UCSD-AML1 (cell line): ENCODE measurements around the gene PIGL.
"Not testable (repeated sequence)": the region's sequence is repeated elsewhere in the genome, so short reads cannot be mapped to it uniquely, and the experiment has no call there.

Source experiments
- DNase-seq: peaks from one replicate; lab custom pipeline; 2025; ENCODE audit not compliant: unreplicated experiment; lab: John Stamatoyannopoulos, UW

PIGL gene

DNA sequence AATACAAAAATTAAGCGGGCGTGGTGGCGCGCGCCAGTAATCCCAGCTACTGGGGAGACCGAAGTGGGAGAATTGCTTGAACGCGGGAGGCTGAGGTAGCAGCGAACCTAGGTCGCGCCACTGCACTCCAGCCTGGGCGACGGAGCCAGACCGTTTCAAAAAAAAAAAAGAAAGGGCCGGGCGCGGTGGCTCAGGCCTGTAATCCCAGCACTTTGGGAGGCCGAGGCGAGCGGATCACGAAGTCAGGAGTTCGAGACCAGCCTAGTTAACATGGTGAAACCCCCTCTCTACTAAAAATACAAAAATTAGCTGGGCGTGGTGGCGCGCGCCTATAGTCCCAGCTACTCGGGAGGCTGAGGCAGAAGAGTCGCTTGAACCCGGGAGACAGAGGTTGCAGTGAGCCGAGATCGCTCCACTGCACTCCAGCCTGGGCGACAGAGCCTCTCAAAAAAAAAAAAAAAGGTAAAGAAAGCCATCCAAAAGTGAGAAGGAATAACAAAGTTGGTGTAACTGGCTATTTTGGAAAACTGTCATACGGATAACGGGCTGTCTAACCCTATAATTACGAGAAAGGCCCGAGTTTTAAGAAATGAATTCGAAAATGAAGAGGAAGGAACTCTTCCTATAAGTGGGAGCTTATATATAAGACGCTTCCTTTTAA, 539 bp upstream of the PIGL start:
- not testable (repeated sequence) for DNase-seq

DNA sequence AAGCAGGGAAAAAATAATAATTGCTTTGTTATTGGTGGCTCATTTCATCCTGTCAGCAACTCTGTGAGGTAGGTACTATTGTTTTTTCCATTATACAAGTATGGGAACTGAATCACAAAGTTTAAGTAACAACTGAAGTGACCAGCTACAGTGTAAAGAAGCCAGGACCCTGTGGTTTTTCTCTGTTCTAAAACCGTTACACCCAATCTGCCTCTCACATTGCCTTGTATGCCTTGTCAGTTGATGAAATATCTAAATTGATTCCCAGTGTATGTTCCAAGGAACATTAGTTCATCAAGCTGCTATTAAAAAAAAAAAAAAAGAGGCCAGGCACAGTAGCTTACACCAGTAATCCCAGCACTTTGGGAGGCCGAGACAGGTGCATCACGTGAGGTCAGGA, 5.4 kb downstream of the PIGL start:
- no peak for DNase-seq

DNA sequence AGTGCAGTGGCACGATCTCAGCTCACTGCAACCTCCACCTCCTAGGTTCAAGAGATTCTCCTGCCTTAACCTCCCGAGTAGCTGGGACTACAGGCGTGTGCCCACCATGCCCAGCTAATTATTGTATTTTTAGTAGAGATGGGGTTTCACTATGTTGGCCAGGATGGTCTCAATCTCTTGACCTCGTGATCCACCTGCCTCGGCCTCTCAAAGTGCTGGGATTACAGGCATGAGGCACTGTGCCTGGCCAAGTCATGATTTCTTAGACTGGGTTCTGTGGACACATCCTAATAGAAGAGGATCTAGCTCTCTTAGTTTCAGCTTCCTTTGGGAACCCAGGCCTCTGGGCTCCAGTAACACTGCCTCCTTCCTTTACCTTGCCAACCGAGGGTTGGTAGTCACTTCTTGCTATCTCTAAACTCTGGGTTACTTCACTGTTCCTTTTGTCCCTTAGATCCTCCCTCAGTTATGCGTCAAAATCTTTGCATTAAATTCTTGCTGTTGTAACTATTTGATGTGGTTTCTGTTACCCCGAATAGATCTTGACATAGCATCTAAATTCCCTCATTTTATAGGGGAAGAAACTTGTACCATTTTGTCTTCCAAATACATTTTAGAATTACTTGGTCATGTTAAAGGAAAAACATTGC, 13.0 kb downstream of the PIGL start:
- DNase-seq = not testable (repeated sequence)

DNA sequence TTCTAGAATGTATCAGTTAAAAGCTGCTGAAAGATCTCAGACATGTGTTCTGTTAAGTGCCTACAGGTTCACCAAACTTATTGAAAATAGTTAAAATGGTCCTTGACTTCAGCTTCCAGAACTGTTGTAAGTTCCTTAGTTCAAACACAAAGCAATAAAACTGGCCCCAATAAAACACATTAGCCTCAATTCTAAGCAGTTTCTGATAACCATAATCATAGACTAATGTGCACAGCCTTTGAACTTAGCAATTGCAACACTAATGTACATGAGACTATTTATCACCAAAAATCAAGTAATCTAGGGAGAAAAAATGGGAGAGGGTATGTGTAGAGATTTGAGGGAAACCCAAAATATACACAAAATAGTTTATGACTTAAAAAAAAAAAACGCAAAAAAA, 15.4 kb downstream of the PIGL start:
- DNase-seq = no peak

DNA sequence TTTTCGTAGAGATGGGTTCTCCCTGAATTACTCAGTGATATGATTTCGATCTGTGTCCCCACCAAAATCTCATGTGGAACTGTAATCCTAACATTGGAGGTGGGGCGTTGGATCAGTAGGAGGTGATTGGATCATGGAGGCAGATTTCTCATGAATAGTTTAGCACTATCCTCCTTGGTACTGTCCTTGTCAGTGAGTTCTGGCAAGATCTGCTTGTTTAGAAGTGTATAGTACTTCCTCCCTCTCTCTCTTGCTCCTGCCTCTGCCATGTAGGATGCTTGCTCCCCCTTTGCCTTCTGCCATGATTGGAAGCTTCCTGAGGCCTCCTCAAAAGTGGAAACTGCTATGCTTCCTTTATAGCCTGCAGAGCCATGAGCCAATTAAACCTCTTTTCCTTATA, 22.9 kb downstream of the PIGL start:
- no peak for DNase-seq

DNA sequence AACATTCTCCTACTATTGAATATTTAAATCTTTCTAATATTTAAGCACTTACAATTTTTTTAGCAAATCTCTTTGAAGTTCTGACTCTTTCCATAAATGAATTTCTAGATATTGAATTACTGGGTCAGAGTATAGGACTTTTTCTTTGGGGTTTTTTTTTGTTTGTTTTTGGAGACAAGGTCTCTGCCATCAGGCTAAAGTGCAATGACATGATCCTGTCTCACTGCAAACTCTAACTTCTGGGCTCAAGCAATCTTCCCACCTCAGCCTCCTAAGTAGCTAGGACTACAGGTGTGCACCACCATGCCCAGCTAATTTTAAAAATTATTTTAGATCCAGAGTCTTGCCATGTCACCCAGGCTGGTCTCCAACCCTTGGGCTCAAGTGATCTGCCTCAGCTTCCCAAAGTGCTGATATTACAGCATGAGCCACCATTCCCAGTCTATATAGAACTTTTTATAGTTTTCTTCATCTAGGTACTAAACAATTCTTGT, 24.9 kb downstream of the PIGL start:
- DNase-seq = no peak

DNA sequence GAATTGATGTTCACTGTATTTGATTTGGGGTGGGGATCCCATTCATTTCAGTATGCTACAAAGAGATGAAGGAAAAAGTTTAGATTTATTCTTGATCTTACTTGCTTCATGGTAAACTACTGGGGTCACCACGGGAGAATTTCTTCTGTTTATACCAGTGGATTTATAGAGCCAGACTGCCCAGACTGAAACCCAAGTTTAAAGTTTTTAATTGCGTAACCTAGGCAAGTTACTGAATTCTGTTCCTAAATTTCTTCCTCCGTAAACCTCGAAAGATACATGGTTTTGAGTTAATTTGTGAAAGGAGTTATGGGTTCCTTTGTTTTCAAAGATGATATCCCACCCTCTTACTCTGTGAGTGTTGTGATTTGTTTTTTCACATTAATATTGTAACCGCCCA, 26.4 kb downstream of the PIGL start:
- no peak for DNase-seq

DNA sequence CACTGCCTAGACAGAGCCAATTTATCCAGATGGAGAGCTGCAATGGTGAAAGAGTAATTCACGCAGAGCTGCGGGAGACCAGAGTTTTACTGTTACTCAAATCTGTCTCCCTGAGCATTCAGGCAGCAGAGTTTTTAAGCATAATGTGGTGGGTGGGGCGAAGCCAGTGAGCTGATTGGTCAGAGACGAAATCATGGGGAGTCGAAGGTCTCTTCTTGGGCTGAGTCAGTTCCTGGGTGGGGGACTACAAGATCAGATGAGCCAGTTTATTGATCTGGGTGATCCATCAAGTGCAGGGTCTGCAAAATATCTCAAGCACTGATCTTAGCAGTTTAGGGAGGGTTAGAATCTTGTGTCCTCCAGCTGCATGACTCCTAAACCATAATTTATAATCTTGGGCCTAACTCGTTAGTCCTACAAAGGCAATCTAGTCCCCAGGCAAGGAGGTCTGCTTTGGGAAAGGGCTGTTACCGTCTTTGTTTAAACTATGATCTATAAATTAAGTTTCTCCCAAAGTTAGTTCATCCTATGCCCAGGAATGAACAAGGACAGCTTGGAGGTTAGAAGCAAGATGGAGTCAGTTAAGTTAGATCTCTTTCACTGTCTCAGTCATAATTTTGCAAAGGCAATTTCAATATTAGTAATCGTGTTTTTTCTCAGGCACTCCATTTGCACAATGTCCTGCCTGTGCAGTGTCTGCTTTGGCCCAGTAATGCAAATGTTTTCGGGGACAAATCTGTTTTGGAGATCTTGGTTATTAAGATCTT, 27.0 kb downstream of the PIGL start:
- DNase-seq = no peak

DNA sequence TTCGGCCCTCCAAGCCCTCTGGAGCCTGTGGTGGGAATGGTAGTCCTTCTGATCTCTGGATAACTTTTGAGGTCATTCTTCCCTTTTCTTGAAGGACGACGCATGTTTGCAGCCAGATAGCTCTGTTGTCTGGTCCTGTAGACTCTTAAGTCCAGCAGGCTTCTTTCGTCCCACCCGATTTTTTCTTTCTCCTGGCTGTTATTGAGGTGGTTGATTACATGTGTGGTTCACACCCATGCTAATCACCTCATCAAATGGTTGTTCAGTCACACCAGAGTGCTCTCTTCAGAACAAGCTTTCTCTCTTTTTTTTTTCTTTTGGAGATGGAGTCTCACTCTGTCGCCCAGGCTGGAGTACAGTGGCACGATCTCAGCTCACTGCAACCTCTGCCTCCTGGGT, 30.6 kb downstream of the PIGL start:
- DNase-seq = no peak

DNA sequence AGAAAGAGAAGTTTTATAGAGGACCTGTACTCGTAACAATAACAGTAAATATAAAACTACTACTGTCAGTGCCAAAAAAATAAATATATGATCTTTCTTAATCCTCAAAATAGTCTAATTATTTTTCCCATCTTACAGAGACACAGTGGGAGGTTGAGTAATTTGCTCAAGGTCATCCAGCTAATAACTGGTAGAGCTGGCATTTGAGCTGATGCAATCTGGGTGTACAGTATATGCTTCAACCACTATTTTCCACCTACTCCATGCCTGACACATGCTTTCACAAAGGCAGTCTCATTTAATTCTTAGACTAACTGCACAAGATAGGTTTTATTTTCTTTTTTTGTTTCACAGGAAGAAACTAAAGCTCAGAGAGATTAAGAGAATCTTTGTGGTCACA, 33.6 kb downstream of the PIGL start:
- no peak for DNase-seq

DNA sequence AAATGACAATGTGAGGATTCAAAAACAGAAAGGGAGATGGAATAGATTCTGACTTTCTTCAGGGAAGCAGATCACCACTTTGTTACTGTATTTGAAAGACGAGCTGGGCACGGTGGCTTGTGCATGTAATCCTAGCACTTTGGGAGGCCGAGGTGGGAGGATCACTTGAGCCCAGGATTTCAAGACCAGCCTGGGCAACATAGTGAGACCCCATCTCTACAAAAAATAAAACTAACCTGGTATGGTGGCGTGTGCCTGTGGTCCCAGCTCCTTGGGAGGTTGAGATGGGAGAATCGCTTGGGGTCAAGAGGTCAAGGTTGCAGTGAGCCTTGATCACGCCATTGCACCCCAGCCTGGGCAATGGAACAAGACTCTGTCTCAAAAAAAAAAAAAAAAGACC, 34.0 kb downstream of the PIGL start:
- DNase-seq = no peak

DNA sequence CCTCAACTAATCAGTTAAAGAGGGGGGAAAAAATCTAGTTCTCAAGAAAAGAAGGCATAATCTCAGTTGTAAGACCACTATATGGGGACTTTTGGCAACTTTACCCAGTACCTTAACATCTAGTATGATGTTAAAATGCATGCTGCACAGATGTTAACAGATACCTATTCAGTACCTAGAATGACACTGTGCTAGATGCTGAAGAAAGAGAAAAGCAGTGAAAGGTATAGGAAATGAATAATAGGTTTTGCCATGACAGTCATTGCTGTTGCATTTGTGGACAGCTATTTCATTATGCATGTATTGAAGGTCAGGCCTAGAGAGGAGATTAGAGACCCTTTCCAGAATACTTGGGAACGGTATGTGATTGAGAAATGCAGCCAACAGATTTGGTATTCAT, 34.5 kb downstream of the PIGL start:
- DNase-seq = no peak

DNA sequence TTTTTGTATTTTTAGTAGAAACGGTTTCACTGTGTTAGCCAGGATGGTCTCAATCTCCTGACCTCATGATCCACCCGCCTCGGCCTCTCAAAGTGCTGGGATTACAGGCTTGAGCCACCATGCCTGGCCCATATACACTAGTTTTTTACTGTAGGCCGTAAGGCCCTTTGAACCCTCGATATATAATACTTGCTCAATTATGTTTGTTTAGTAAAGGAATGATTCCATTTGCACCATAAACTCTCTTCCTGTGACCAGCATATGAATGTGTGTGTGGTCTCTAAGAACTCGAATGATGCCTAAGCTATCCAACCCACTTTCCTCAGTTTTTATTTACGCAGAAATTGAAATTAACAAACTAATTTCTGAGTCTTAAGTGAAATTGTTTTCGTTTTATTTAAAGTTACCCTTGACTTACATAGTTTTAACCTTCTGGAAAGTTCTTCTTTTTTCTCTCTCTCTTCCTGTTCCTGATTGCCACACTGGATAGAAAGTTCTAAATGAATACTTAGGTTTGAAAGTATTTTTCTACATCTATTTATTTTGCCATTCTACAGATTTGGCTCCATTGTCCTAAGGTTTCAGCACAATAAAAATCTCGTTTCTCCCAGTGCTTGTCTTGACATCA, 37.9 kb downstream of the PIGL start:
- no peak for DNase-seq

DNA sequence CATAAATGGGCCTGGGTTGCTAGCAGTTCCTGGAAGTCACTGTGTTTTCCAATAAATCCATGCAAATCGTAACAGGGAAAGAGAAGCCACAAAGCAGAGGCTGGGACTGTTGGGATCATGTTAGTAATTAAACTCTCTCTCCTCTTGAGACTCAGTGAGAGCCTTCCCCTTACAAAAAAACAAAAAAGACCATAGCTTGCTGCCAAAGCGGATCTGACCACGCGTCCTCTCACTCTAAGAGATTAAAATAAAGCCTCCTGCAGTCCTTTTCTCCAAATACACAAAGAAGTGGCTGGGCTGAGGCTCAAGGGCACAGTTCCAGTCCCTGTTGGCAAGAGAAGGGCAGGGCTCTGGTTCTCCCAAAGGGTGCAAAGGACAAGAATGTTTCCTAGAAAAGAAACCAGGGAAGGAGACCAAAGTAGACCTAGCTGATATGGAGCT, 38.5 kb downstream of the PIGL start:
- no peak for DNase-seq

DNA sequence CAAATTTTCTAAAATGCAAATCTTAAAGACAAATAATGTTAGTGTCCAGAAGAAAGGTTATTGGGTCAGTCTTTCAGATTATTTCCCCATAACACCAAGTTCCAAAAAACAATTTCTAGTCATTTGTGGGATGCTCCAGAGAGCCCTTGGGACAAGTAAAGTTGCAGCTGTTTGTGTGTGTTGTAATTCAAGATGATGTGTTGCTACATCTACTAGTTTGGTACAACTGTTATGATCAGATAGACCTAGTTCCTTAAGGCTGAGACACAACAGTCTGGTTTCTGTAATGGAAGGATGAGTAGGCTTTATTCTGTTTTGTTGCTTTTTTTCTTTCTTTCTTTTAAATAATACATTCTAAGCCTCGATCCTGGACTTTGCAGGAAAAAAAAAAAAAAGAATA, 41.9 kb downstream of the PIGL start:
- DNase-seq = no peak

DNA sequence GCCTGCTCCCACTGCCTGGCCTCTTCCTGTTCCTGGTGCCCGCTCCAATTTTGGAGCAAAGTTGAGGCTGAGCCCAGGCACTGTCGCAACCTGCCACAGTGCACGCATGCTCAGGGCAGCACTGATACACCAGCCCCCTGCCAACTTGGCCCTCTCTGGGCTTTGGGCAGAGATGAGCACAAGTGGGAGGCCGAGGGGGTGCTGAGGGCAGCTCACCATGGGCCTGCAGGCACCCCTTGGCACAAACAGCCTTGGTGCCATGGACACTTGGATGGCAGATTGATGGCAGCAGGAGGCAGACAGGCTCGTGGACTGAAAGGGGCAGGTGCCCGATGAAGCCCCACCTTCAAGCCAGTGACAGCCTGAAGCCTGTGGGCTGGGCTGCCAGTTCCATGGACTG, 42.9 kb downstream of the PIGL start:
- no peak for DNase-seq

DNA sequence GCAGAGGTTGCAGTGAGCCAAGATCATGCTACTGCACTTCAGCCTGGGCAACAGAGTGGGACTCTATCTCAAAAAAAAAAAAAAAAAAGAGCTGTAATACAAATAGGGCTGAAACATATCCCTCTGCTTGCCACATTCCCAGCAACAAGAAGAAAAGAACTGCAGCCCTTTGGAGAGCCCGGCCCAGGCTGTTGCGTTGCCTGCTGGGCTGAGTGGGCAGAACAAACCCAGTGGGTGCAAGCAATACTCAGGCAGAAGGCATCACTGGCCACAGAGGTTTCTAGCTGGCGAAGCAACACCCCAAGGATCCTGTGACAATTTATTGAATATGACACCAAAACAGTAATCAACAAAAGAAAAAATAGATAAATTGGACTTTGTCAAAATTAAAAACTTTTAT, 44.0 kb downstream of the PIGL start:
- no peak for DNase-seq

DNA sequence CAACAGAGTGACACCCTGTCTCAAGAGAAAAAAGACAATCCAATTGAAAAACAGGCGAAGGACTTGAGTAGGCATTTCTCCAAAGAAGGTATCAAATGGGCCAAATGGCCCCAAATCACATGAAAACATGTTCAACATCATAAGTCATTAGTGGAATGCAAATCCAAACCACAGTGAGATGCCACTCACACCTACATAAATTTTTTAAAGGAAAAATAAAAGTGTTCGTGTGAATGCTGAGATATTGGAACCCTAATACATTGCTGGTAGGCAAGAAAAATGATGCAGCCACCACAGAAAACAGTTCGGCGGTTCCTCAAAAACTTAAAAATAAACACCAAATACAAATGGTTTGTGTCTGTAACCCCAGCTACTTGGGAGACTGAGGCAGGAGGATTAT, 45.2 kb downstream of the PIGL start:
- DNase-seq = no peak

DNA sequence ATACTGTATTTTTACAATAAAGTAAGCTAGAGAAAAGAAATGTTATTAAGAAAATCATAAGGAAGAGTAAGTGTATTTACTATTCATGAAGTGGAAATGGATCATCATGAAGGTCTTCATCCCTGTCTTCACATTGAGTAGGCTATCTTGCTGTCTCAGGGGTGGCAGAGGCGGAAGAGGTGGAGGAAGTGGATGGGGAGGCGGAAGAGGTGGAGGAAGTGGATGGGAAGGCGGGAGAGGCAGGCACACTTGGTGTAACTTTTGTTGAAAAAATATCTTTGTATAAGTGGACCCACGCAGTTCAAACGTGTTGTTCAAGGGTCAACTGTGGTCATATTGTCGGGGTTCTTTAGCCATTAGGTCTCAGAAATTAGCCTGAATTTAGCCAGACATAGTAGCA, 50.2 kb downstream of the PIGL start:
- peak; percentile 17 for DNase-seq

DNA sequence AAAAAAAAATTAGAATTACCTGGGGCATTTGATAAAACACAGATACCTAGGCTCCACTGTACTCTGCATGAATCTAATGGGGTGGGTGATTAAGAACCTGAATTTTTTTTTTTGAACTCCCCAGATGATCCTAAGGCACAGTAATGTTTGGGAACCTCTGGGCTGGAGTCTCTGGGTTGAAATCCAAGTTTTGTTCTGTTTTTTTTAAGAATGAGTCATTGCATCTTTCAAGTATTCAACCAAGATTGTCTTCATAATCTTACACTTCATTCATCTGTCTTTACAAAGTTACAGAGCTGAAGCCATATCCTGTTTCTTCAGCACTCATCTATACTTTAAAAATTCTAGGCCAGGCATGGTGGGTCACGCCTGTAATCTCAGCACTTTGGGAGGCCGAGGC, 52.6 kb downstream of the PIGL start:
- DNase-seq = no peak

DNA sequence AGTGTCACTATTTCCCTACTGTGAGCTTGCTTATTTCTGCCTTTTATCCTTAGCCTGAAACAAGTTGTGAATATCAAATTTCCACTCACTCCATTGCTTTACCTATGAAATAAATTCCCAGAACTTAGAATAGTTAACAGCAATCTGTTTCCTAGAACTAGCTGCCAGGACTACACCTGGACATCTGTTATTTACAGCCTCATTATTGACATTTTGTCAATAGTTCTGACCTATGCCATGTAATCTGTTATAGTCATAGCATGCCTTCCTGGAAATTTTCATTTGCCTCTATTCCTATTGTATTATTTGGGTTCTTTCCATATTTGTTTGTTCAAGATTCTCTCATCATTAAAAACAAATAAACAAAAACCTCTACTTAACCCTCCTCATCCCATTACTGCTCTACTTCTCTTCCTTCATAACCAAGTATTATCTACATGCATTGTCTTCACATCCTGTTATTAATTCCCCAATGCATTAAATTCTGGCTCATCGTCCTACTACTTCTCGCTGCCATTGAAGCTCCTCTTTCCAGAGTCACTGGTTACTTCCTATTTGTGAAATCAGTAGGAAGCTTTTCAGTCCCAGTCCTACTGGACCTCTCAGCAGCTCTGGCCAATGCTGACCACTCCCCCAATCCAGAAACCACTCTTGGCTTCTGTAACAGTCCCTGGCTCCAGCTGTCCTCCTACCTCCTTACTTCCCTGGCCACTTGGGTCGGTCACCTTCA, 55.3 kb downstream of the PIGL start:
- DNase-seq = no peak
